ENCODE measurements around the gene URM1.

- TF ChIP-seq CTCF (IDR thresholded peaks at IDR 0.05; ENCODE audit: low read length) (no peak), EZH2 (optimal IDR thresholded peaks at IDR 0.05; ENCODE audit: low read depth, low read length) (no peak), EZH2phosphoT487 (IDR thresholded peaks at IDR 0.05; ENCODE audit: low read length) (no peak)
These were observed 25.9 kb downstream of the URM1 start for GRCh38 chr9:128396970-128397613.
